Gastroesophageal sphincter (tissue), 3 donors: ENCODE results near the gene H1-8.

Source experiments
- CTCF ChIP-seq, 4 experiments: fragments of 200-600 bp in 2 of 4; fragments of 450-650 bp in 2 of 4; sonication (generic) in 1 of 4; IDR thresholded peaks; one replicate each; pipeline ENCODE4 v1.5.1; 2017 to 2019; ENCODE audit warnings: antibody characterized with exemption in 4 of 4, mild to moderate bottlenecking in 2 of 4, moderate library complexity in 2 of 4
- EP300 ChIP-seq: sonication (generic); formaldehyde crosslinking; IDR thresholded peaks from one replicate; pipeline ENCODE4 v1.6.1; 2017; ENCODE audit warnings: antibody characterized with exemption, mild to moderate bottlenecking
- POLR2A ChIP-seq, 2 donors: fragments of 450-650 bp; IDR thresholded peaks; one replicate each; pipeline ENCODE4 v1.6.1; 2017; ENCODE audit warnings: antibody characterized with exemption in 2 of 2, mild to moderate bottlenecking in 2 of 2, moderate library complexity in 1 of 2

- TF ChIP-seq CTCF (IDR thresholded peaks at IDR 0.05), result no peak
- TF ChIP-seq POLR2A (IDR thresholded peaks at IDR 0.05), result no peak
- TF ChIP-seq EP300, result no peak
These were observed 13.4 kb downstream of the H1-8 start for GRCh38 chr3:129556358-129556695.
